ENCODE data around the gene ATXN7L2. TPM values are rescaled to one million over a fixed set of nuclear protein-coding genes. Genes with fewer than 3 reads are reported as not detected.
A peak's percentile ranks its signal among the peaks of the same experiment; 100 is the strongest.

ATXN7L2 gene
- total and polyA plus RNA-seq, 2 experiments from 2014 or later, result 6.6 to 9.3 TPM

DNA sequence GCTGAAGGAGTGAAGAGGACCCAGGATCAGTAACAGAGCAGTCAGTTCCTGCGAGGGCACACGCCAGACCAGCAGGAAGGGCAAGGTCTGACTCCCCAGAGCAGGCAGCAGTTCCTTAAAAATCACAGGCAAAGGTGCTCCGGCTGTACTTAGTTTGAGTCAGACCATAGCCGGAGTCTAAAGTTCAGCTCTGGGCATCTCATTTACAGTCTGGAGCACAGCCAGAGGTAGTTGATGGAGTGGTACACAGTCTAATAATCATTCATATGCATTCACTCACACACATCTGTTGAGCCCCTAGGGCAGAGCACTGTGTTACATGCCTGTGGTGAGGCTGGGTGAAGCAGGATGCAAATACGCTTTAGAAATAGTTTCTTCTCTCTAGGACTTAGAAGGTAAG lies 33.2 kb downstream of the ATXN7L2 start:
- H3K9me2 ChIP-seq (replicated peaks; ENCODE audit: insufficient read depth), result no peaks in the 10 kb centered on the region
- no peak overlapping the region for H3K4me3 ChIP-seq
- no peaks in the 10 kb centered on the region for H3K9me3 ChIP-seq (ENCODE audit: low read depth)
- H3K4me1 ChIP-seq (ENCODE audit: insufficient read depth), result peaks cover 7% of the 10 kb centered on the region
- H3K4me2 ChIP-seq, result no peak overlapping the region
- H3K27me3 ChIP-seq, result peaks cover 8% of the 10 kb centered on the region
- TF ChIP-seq EZH2 (IDR thresholded peaks at IDR 0.05; ENCODE audit: borderline replicate concordance) (no peak), EZH2phosphoT487 (IDR thresholded peaks at IDR 0.05; ENCODE audit: low read depth, severe bottlenecking, unreplicated experiment) (no peak)
- TF ChIP-seq, protein P1, sequence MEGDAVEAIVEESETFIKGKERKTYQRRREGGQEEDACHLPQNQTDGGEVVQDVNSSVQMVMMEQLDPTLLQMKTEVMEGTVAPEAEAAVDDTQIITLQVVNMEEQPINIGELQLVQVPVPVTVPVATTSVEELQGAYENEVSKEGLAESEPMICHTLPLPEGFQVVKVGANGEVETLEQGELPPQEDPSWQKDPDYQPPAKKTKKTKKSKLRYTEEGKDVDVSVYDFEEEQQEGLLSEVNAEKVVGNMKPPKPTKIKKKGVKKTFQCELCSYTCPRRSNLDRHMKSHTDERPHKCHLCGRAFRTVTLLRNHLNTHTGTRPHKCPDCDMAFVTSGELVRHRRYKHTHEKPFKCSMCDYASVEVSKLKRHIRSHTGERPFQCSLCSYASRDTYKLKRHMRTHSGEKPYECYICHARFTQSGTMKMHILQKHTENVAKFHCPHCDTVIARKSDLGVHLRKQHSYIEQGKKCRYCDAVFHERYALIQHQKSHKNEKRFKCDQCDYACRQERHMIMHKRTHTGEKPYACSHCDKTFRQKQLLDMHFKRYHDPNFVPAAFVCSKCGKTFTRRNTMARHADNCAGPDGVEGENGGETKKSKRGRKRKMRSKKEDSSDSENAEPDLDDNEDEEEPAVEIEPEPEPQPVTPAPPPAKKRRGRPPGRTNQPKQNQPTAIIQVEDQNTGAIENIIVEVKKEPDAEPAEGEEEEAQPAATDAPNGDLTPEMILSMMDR (IDR thresholded peaks at IDR 0.05; ENCODE audit: poor library complexity), result no peak
- DNase-seq (ENCODE audit: low spot score), result peak; percentile 58
- H3K36me3 ChIP-seq (replicated peaks; ENCODE audit: insufficient read depth, low read depth), result no peaks in the 10 kb centered on the region
- H3K79me2 ChIP-seq, result no peaks in the 10 kb centered on the region
- WGBS (ENCODE audit: low lambda C conversion rate, missing lambda C conversion rate), result 65% methylated on average over 5 of the region's 5 CpGs
- H4K20me1 ChIP-seq (ENCODE audit: insufficient read depth, poor library complexity, severe bottlenecking), result no peaks in the 10 kb centered on the region
- peak overlapping the region; percentile 48 for H3K27ac ChIP-seq
- no peak overlapping the region for H2AFZ ChIP-seq

DNA sequence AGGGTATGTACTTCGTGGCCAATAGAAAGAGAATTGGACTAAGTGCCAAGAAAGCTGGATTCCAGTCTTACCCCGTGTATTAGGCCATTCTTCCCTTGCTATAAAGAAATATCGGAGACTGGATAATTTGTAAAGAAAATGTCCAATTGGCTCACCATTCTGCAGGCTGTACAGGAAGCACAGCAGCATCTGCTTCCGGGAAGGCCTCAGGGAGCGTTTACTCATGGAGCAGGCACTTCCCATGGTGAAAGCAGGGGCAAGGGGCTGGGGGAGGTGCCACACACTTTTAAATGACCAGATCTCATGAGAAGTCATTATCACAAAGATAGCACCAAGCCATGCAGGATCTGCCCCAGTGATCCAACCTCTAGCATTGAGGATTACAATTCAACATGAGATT lies 33.6 kb downstream of the ATXN7L2 start:
- H3K9me3 ChIP-seq (ENCODE audit: low read depth), result no peaks in the 10 kb centered on the region
- no peak overlapping the region for H3K4me3 ChIP-seq
- H2AFZ ChIP-seq, result no peak overlapping the region
- no peaks in the 10 kb centered on the region for H3K79me2 ChIP-seq
- peaks cover 4% of the 10 kb centered on the region for H3K27me3 ChIP-seq
- H3K4me1 ChIP-seq (ENCODE audit: insufficient read depth), result peaks cover 7% of the 10 kb centered on the region
- no peaks in the 10 kb centered on the region for H3K9me2 ChIP-seq (replicated peaks; ENCODE audit: insufficient read depth)
- no peak for DNase-seq (ENCODE audit: low spot score)
- TF ChIP-seq, protein P1 (IDR thresholded peaks at IDR 0.05; ENCODE audit: poor library complexity), result no peak
- TF ChIP-seq EZH2 (IDR thresholded peaks at IDR 0.05; ENCODE audit: borderline replicate concordance) (no peak), EZH2phosphoT487 (IDR thresholded peaks at IDR 0.05; ENCODE audit: low read depth, severe bottlenecking, unreplicated experiment) (no peak)
- H3K4me2 ChIP-seq, result no peak overlapping the region
- H4K20me1 ChIP-seq (ENCODE audit: insufficient read depth, poor library complexity, severe bottlenecking), result no peaks in the 10 kb centered on the region
- H3K36me3 ChIP-seq (replicated peaks; ENCODE audit: insufficient read depth, low read depth), result no peaks in the 10 kb centered on the region
- 84% methylated on average over 5 of the region's 5 CpGs for WGBS (ENCODE audit: low lambda C conversion rate, missing lambda C conversion rate)
- no peak overlapping the region for H3K27ac ChIP-seq

DNA sequence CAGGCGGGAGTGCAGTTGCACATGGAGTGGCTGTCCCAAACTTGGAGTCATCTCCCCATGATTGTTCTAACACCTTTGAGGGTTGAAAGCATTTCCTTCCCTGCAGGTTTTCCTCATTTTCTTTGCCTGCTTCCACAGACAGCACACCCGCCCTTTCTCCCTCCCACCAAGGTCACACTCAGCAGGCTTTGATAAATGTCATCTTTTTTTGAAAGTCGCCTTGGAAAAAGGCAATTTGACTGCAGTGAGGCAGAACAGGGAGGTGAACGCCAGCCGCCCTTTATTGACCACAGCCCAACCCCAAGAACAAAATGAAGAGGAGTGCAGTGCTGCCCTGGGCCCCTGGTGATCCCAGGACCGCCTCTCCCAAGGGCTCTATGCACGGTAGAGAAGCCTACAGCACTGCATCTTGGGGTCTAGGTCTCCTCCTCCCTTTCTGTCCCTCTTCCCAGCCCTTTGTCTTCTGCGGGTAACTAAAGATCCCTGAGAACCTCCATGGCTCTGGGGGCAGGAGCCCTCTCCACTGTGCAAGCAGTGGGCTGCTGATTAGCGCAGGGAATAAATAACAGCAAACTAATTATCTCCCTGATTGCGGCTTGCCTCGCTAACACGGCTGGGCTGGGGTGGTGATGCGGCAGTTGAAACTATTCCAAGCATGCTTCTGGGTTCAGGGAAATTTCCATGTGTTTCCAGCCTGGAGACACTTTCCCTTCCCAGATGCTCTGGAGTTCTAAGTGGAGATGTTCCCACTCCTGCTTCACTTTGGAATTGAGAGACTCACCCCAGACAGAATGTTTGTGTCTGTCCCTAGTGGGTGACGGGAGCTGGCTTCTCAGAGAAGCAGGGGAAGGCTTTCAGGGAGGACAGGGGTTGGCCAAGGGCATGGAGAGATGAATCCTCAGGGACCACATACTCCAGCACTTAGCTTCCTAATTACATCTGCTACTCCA lies 37.6 kb downstream of the ATXN7L2 start:
- no peaks in the 10 kb centered on the region for H3K27me3 ChIP-seq
- H3K9me2 ChIP-seq (replicated peaks; ENCODE audit: insufficient read depth), result no peaks in the 10 kb centered on the region
- H3K9me3 ChIP-seq (ENCODE audit: low read depth), result no peaks in the 10 kb centered on the region
- no peak overlapping the region for H2AFZ ChIP-seq
- H3K36me3 ChIP-seq (replicated peaks; ENCODE audit: insufficient read depth, low read depth), result no peaks in the 10 kb centered on the region
- no peak overlapping the region for H3K4me2 ChIP-seq
- no peaks in the 10 kb centered on the region for H3K79me2 ChIP-seq
- no peak for DNase-seq (ENCODE audit: low spot score)
- no peak overlapping the region for H3K27ac ChIP-seq
- H4K20me1 ChIP-seq (ENCODE audit: insufficient read depth, poor library complexity, severe bottlenecking), result no peaks in the 10 kb centered on the region
- WGBS (ENCODE audit: low lambda C conversion rate, missing lambda C conversion rate), result 74% methylated on average over 14 of the region's 14 CpGs
- H3K4me3 ChIP-seq, result no peak overlapping the region
- TF ChIP-seq, protein P1 (IDR thresholded peaks at IDR 0.05; ENCODE audit: poor library complexity), result no peak
- TF ChIP-seq EZH2phosphoT487 (IDR thresholded peaks at IDR 0.05; ENCODE audit: low read depth, severe bottlenecking, unreplicated experiment), result no peak
- no peak for TF ChIP-seq EZH2 (IDR thresholded peaks at IDR 0.05; ENCODE audit: borderline replicate concordance)
- H3K4me1 ChIP-seq (ENCODE audit: insufficient read depth), result peaks cover 7% of the 10 kb centered on the region

Measured in hepatocyte (in vitro differentiated cells).